Epithelial cell of proximal tubule (primary cell): ENCODE results near the gene FGFBP1. TPM values are rescaled to one million over a fixed set of nuclear protein-coding genes. Genes with fewer than 3 reads are reported as not detected.

ENCODE experiments used
- DNase-seq: peaks from one replicate; pipeline ENCODE4 v3.0.0-alpha.2; 2011; ENCODE audit warnings: low read depth
- H3K4me3 ChIP-seq: 2 replicates; pipeline ENCODE4 v1.5.1; 2011; ENCODE audit warnings: low read depth, mild to moderate bottlenecking, low read length
- CTCF ChIP-seq: conservative IDR thresholded peaks from 2 replicates; pipeline ENCODE4 v1.5.1; 2012; ENCODE audit warnings: low read depth, mild to moderate bottlenecking, low read length
- total RNA-seq: library from RNA; depleted of rRNA; stranded (reverse); fragments of >200 nt; gene quantifications from 2 replicates; pipeline ENCODE4 v1.2.3, GENCODE V29; 2015

Gene FGFBP1
- total RNA-seq, 1 donor from 2014 or later = 36.8 TPM

- no peak overlapping the region for H3K4me3 ChIP-seq
- TF ChIP-seq CTCF = no peak
- no peak for DNase-seq
Observed at GRCh38 chr4:15948826-15949225, 10.3 kb upstream of the FGFBP1 start.

GRCh38 chr4:15947684-15948083 is 9.1 kb upstream of the FGFBP1 start:
- H3K4me3 ChIP-seq = no peak overlapping the region
- TF ChIP-seq CTCF = no peak
- no peak for DNase-seq

GRCh38 chr4:15945516-15945915 is 7.0 kb upstream of the FGFBP1 start:
- TF ChIP-seq CTCF = no peak
- no peak for DNase-seq
- no peak overlapping the region for H3K4me3 ChIP-seq

GRCh38 chr4:15944895-15945294 is 6.4 kb upstream of the FGFBP1 start:
- H3K4me3 ChIP-seq = no peak overlapping the region
- DNase-seq = no peak
- no peak for TF ChIP-seq CTCF

GRCh38 chr4:15942283-15942682 is 3.7 kb upstream of the FGFBP1 start:
- H3K4me3 ChIP-seq = no peak overlapping the region
- TF ChIP-seq CTCF = no peak
- DNase-seq = no peak

GRCh38 chr4:15938182-15938581 is 358 bp downstream of the FGFBP1 start:
- no peak for DNase-seq
- TF ChIP-seq CTCF = no peak
- H3K4me3 ChIP-seq = no peak overlapping the region

- no peak for DNase-seq
- no peak overlapping the region for H3K4me3 ChIP-seq
Observed at GRCh38 chr4:15936495-15936894, 2.0 kb downstream of the FGFBP1 start.

More at GRCh38 chr4:15936495-15936894, 2.0 kb downstream of the FGFBP1 start:
- no peak for TF ChIP-seq CTCF
